IMR-90 (cell line): Measurements from ENCODE around the gene CDKN2B-AS1. TPM values are rescaled to one million over a fixed set of nuclear protein-coding genes. Genes with fewer than 3 reads are reported as not detected.
A peak's percentile ranks its signal among the peaks of the same experiment; 100 is the strongest.

ENCODE experiments used
- ATAC-seq: fragments of 200-7000 bp; cut with Tn5 transposase; 2 replicates; pipeline ENCODE4 v1.9.1; 2020; ENCODE audit warnings: low read depth, mild to moderate bottlenecking, moderate library complexity
- BruUV-seq: library from RNA; stranded (reverse); fragments of 400-500 nt; replicated peaks from 2 replicates; lab custom pipeline; 2021; lab: Mats Ljungman, UMichigan
- CTCF ChIA-PET: fragments of 300-600 bp; formaldehyde crosslinking; extraction: SDS; loops from one replicate; lab custom pipeline; 2021; ENCODE audit warnings: antibody characterized with exemption; lab: Yijun Ruan, JAX
- POLR2A ChIA-PET: fragments of 300-600 bp; sonication (Branson Sonifier 250); formaldehyde crosslinking; loops from one replicate; lab custom pipeline; 2022; ENCODE audit warnings: antibody characterized with exemption; ENCODE audit not compliant: unreplicated experiment; lab: Charles Lee
- DNase-seq: peaks from one replicate; pipeline ENCODE4 v3.0.0; 2013
- H2AFZ ChIP-seq: replicated peaks from 2 replicates; pipeline ENCODE3; 2013; ENCODE audit warnings: low read length, mild to moderate bottlenecking; ENCODE audit not compliant: poor library complexity
- H2AK5ac ChIP-seq: 2 replicates; pipeline ENCODE4 v1.6.1; 2013; ENCODE audit warnings: low read depth, low read length, inconsistent platforms
- H2AK9ac ChIP-seq: replicated peaks from 2 replicates; pipeline ENCODE3; 2013; ENCODE audit warnings: mild to moderate bottlenecking, low read depth, low read length, moderate library complexity; ENCODE audit not compliant: poor library complexity
- H2BK120ac ChIP-seq: 2 replicates; pipeline ENCODE4 v1.6.1; 2013; ENCODE audit warnings: low read depth, low read length, inconsistent platforms
- H2BK15ac ChIP-seq: 3 replicates; pipeline ENCODE4 v1.6.1; 2013; ENCODE audit warnings: low read depth, low read length, inconsistent platforms
- H2BK20ac ChIP-seq: 2 replicates; pipeline ENCODE4 v1.6.1; 2013; ENCODE audit warnings: low read depth, mild to moderate bottlenecking, inconsistent platforms, low read length, moderate library complexity
- H2BK5ac ChIP-seq: 2 replicates; pipeline ENCODE4 v1.6.1; 2013; ENCODE audit warnings: mild to moderate bottlenecking, low read depth, low read length, inconsistent platforms; ENCODE audit not compliant: poor library complexity, severe bottlenecking
- H3K14ac ChIP-seq: replicated peaks from 2 replicates; pipeline ENCODE4 v1.6.1; 2013; ENCODE audit warnings: low read depth, low read length, inconsistent platforms
- H3K18ac ChIP-seq: 2 replicates; pipeline ENCODE4 v1.6.1; 2013; ENCODE audit warnings: low read depth, low read length, control low read depth
- H3K23ac ChIP-seq: 2 replicates; pipeline ENCODE4 v1.6.1; 2013; ENCODE audit warnings: low read depth, low read length, inconsistent platforms
- H3K27ac ChIP-seq: 2 replicates; pipeline ENCODE4 v1.5.1; 2013; ENCODE audit warnings: mild to moderate bottlenecking, control low read depth, low read length; ENCODE audit not compliant: insufficient read depth
- H3K27me3 ChIP-seq: 2 replicates; pipeline ENCODE4 v1.6.1; 2013; ENCODE audit warnings: low read length; ENCODE audit not compliant: control insufficient read depth, insufficient read depth
- H3K36me3 ChIP-seq: 2 replicates; pipeline ENCODE4 v1.6.1; 2013; ENCODE audit warnings: low read length, mixed read lengths; ENCODE audit not compliant: control insufficient read depth, insufficient read depth
- H3K4ac ChIP-seq: 2 replicates; pipeline ENCODE4 v1.6.1; 2013; ENCODE audit warnings: low read depth, low read length, inconsistent platforms
- H3K4me1 ChIP-seq: 2 replicates; pipeline ENCODE4 v1.6.1; 2013; ENCODE audit warnings: low read length, mixed read lengths; ENCODE audit not compliant: control insufficient read depth, insufficient read depth
- H3K4me2 ChIP-seq: 2 replicates; pipeline ENCODE4 v1.6.1; 2013; ENCODE audit warnings: low read depth, mild to moderate bottlenecking, control low read depth, low read length, moderate library complexity
- H3K4me3 ChIP-seq: 2 replicates; pipeline ENCODE4 v1.5.1; 2013; ENCODE audit warnings: low read depth, mild to moderate bottlenecking, control low read depth, low read length, moderate library complexity; ENCODE audit not compliant: insufficient read depth
- H3K56ac ChIP-seq: 2 replicates; pipeline ENCODE4 v1.6.1; 2013; ENCODE audit warnings: low read length, inconsistent platforms; ENCODE audit not compliant: insufficient read depth; ENCODE audit errors: extremely low read depth
- H3K79me1 ChIP-seq, 2 experiments: 2 replicates each; pipeline ENCODE4 v1.6.1; 2013; ENCODE audit warnings: low read length in 2 of 2, inconsistent platforms in 1 of 2, low read depth in 1 of 2
- H3K9ac ChIP-seq: 2 replicates; pipeline ENCODE4 v1.6.1; 2013; ENCODE audit warnings: low read depth, low read length, control low read depth
- H3K9me1 ChIP-seq: 2 replicates; pipeline ENCODE4 v1.6.1; 2013; ENCODE audit warnings: low read length, inconsistent platforms; ENCODE audit not compliant: insufficient read depth
- H3K9me3 ChIP-seq: 2 replicates; pipeline ENCODE4 v1.6.1; 2013; ENCODE audit warnings: low read length; ENCODE audit not compliant: control insufficient read depth, insufficient read depth
- H4K20me1 ChIP-seq: 2 replicates; pipeline ENCODE4 v1.6.1; 2013; ENCODE audit warnings: low read length, inconsistent platforms; ENCODE audit not compliant: insufficient read depth
- H4K5ac ChIP-seq: 2 replicates; pipeline ENCODE4 v1.6.1; 2013; ENCODE audit warnings: mild to moderate bottlenecking, low read depth, low read length, control low read depth
- H4K8ac ChIP-seq, 2 experiments: 2 replicates each; pipeline ENCODE4 v1.6.1; 2013; ENCODE audit warnings: low read depth in 2 of 2, low read length in 2 of 2, control low read depth in 1 of 2, inconsistent platforms in 1 of 2
- H4K91ac ChIP-seq: 2 replicates; pipeline ENCODE4 v1.6.1; 2013; ENCODE audit warnings: low read depth, low read length, inconsistent platforms; ENCODE audit not compliant: insufficient read depth
- FOS ChIP-seq: fragments of 150-350 bp; IDR thresholded peaks from 2 replicates; pipeline ENCODE4 v1.6.1; 2016; ENCODE audit warnings: low read depth, low read length
- WGBS, 2 experiments: methylation state at CpG; one replicate each; pipeline versions ENCODE4 v1.1.5 to v1.1.7; 2013; ENCODE audit warnings: missing lambda C conversion rate in 2 of 2; ENCODE audit not compliant: insufficient read length in 1 of 2; ENCODE audit errors: extremely low coverage in 2 of 2; 5-methylcytosine and 5-hydroxymethylcytosine counted together
- dilution Hi-C: fragments of 300-500 bp; cut with HindIII; formaldehyde crosslinking; loops from one replicate; pipeline ENCODE4 v1.14.3; 2018; ENCODE audit warnings: low sequenced_read_pairs; ENCODE audit not compliant: unreplicated experiment
- in situ Hi-C: fragments of 300-500 bp; cut with MboI; formaldehyde crosslinking; loops from 3 replicates; pipeline ENCODE4 v1.14.3; 2019; ENCODE audit warnings: low sequenced_read_pairs, inconsistent platforms, mixed read lengths
- intact Hi-C: fragments of 100-400 bp; cut with micrococcal nuclease; formaldehyde crosslinking; loops from 2 replicates; pipeline ENCODE4 v1.10.0; 2022
- polyA plus RNA-seq, 3 experiments: library from polyadenylated mRNA; depleted of rRNA; stranded (reverse); fragments of >200 nt; gene quantifications; 2 replicates each; pipeline ENCODE4 v1.2.3, GENCODE V29; 2012; ENCODE audit warnings: low replicate concordance in 1 of 3
- total RNA-seq: library from RNA; depleted of rRNA; stranded (reverse); fragments of >200 nt; gene quantifications from 2 replicates; pipeline ENCODE4 v1.2.3, GENCODE V29; 2012
- TF ChIP-seq, protein P1 (sequence below): conservative IDR thresholded peaks from 2 replicates; pipeline ENCODE4 v1.5.1; 2012; ENCODE audit warnings: mild to moderate bottlenecking, low read depth, low read length, improper control_type of control experiment

The CDKN2B-AS1 gene
- total and polyA plus RNA-seq, 2 of the 4 experiments (the other 2 are of a cell fraction) = 1.0 to 1.1 TPM

- no peak overlapping the region for H2AK9ac ChIP-seq
- WGBS, 2 experiments = no CpG with 5 or more reads among the region's 3 CpGs
- H2BK120ac ChIP-seq = no peak overlapping the region
- H3K9me3 ChIP-seq = no peaks in the 10 kb centered on the region
- no TSS peak for BruUV-seq
- H3K9me1 ChIP-seq = 0 out of 2 replicates have a peak, but pooled peaks cover 3% of the 10 kb centered on the region
- H2BK5ac ChIP-seq = no peak overlapping the region
- TF ChIP-seq, protein P1, sequence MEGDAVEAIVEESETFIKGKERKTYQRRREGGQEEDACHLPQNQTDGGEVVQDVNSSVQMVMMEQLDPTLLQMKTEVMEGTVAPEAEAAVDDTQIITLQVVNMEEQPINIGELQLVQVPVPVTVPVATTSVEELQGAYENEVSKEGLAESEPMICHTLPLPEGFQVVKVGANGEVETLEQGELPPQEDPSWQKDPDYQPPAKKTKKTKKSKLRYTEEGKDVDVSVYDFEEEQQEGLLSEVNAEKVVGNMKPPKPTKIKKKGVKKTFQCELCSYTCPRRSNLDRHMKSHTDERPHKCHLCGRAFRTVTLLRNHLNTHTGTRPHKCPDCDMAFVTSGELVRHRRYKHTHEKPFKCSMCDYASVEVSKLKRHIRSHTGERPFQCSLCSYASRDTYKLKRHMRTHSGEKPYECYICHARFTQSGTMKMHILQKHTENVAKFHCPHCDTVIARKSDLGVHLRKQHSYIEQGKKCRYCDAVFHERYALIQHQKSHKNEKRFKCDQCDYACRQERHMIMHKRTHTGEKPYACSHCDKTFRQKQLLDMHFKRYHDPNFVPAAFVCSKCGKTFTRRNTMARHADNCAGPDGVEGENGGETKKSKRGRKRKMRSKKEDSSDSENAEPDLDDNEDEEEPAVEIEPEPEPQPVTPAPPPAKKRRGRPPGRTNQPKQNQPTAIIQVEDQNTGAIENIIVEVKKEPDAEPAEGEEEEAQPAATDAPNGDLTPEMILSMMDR = no peak
- peak; percentile 39; the same call in 1 of the 2 replicates for TF ChIP-seq FOS
- no peak overlapping the region for H3K23ac ChIP-seq
- no peak overlapping the region for H3K4me2 ChIP-seq
- ATAC-seq (peak; percentile 84), DNase-seq (peak; percentile 89)
- no peak overlapping the region for H3K4me3 ChIP-seq
- no peaks in the 10 kb centered on the region for H4K20me1 ChIP-seq
- ChIA-PET CTCF (interaction anchor here (0.7 kb wide), 1 partner anchor 17 kb away, joined by 3 read pairs; no protein-coding TSS in a partner anchor), POLR2A (no interaction called here)
- H2AK5ac ChIP-seq = no peak overlapping the region
- dilution Hi-C loops (no loop called here), intact Hi-C loops (no loop called here), in situ Hi-C loops (no loop called here)
- no peak overlapping the region for H4K91ac ChIP-seq
- no peaks in the 10 kb centered on the region for H3K79me1 ChIP-seq
- no peak overlapping the region for H4K5ac ChIP-seq
- no peak overlapping the region for H3K14ac ChIP-seq
- H2AFZ ChIP-seq = no peak overlapping the region
- no peak overlapping the region for H2BK20ac ChIP-seq
- no peak overlapping the region for H3K27ac ChIP-seq
- no peaks in the 10 kb centered on the region for H3K27me3 ChIP-seq
- H3K36me3 ChIP-seq = no peaks in the 10 kb centered on the region
- no peak overlapping the region for H4K8ac ChIP-seq
- H3K9ac ChIP-seq = no peak overlapping the region
- H3K4ac ChIP-seq = no peak overlapping the region
- no peak overlapping the region for H3K18ac ChIP-seq
- H2BK15ac ChIP-seq = no peak overlapping the region
- H3K4me1 ChIP-seq = 0 out of 2 replicates have a peak, but pooled peaks cover 2% of the 10 kb centered on the region
- no peak overlapping the region for H3K56ac ChIP-seq
These were observed 142.0 kb downstream of the CDKN2B-AS1 start for GRCh38 chr9:22136461-22137096.
